Astrocyte (in vitro differentiated cells and primary cell): ENCODE results near the gene DLST. TPM values are rescaled to one million over a fixed set of nuclear protein-coding genes. Genes with fewer than 3 reads are reported as not detected.

ENCODE experiments used
- DNase-seq: peaks from one replicate; pipeline ENCODE4 v3.0.0-alpha.2; 2010; ENCODE audit warnings: low read depth
- FAIRE-seq: peaks from 2 replicates; lab custom pipeline; 2011; peaks lifted over from hg19 to GRCh38; lab: Jason Lieb, UNC
- H2AFZ ChIP-seq: 2 replicates; pipeline ENCODE4 v1.6.0; 2012; ENCODE audit warnings: low read depth, low read length, inconsistent platforms
- H3K27ac ChIP-seq: 2 replicates; pipeline ENCODE4 v1.5.1; 2011; ENCODE audit warnings: low read depth, low read length, inconsistent platforms
- H3K27me3 ChIP-seq: 2 replicates; pipeline ENCODE4 v1.6.0; 2011; ENCODE audit warnings: low read length, inconsistent platforms; ENCODE audit not compliant: insufficient read depth
- H3K36me3 ChIP-seq: 2 replicates; pipeline ENCODE4 v1.5.1; 2011; ENCODE audit warnings: low read length, inconsistent platforms; ENCODE audit not compliant: insufficient read depth
- H3K4me1 ChIP-seq: 2 replicates; pipeline ENCODE4 v1.5.1; 2011; ENCODE audit warnings: low read length, inconsistent platforms; ENCODE audit not compliant: insufficient read depth
- H3K4me2 ChIP-seq: 2 replicates; pipeline ENCODE4 v1.6.0; 2012; ENCODE audit warnings: low read length, inconsistent platforms
- H3K4me3 ChIP-seq: 2 replicates; pipeline ENCODE4 v1.5.1; 2011; ENCODE audit warnings: low read depth, mild to moderate bottlenecking, low read length, inconsistent platforms; ENCODE audit not compliant: insufficient read depth
- H3K79me2 ChIP-seq: 2 replicates; pipeline ENCODE4 v1.6.0; 2012; ENCODE audit warnings: mild to moderate bottlenecking, low read length, inconsistent platforms; ENCODE audit not compliant: insufficient read depth
- H3K9ac ChIP-seq: 2 replicates; pipeline ENCODE4 v1.6.0; 2012; ENCODE audit warnings: mild to moderate bottlenecking, low read length, inconsistent platforms
- H3K9me3 ChIP-seq: 2 replicates; pipeline ENCODE4 v1.5.1; 2012; ENCODE audit warnings: low read depth, mild to moderate bottlenecking, low read length, inconsistent platforms; ENCODE audit not compliant: insufficient read depth
- H4K20me1 ChIP-seq: 2 replicates; pipeline ENCODE4 v1.6.0; 2012; ENCODE audit warnings: low read length, inconsistent platforms; ENCODE audit not compliant: insufficient read depth
- H3K27ac Mint-ChIP-seq: one replicate; pipeline ENCODE4 v1.8.0; 2021; ENCODE audit warnings: mild to moderate bottlenecking, mixed read lengths; ENCODE audit not compliant: unreplicated experiment
- H3K27me3 Mint-ChIP-seq: one replicate; pipeline ENCODE4 v1.8.0; 2021; ENCODE audit warnings: low read depth, mixed read lengths; ENCODE audit not compliant: unreplicated experiment
- H3K36me3 Mint-ChIP-seq: one replicate; pipeline ENCODE4 v1.8.0; 2021; ENCODE audit warnings: low read depth, mixed read lengths; ENCODE audit not compliant: unreplicated experiment
- H3K4me1 Mint-ChIP-seq: one replicate; pipeline ENCODE4 v1.8.0; 2021; ENCODE audit warnings: low read depth, mixed read lengths; ENCODE audit not compliant: unreplicated experiment
- H3K4me3 Mint-ChIP-seq: one replicate; pipeline ENCODE4 v1.8.0; 2021; ENCODE audit warnings: mild to moderate bottlenecking, moderate library complexity, mixed read lengths; ENCODE audit not compliant: unreplicated experiment
- H3K9me3 Mint-ChIP-seq: one replicate; pipeline ENCODE4 v1.8.0; 2021; ENCODE audit warnings: mild to moderate bottlenecking, mixed read lengths; ENCODE audit not compliant: unreplicated experiment
- CTCF ChIP-seq: IDR thresholded peaks from 2 replicates; pipeline ENCODE4 v1.5.1; 2011; ENCODE audit warnings: low read depth, mild to moderate bottlenecking, inconsistent platforms, low read length, moderate library complexity; ENCODE audit not compliant: insufficient read depth
- EZH2 ChIP-seq: IDR thresholded peaks from 2 replicates; pipeline ENCODE4 v1.6.1; 2012; ENCODE audit warnings: mild to moderate bottlenecking, low read length, inconsistent platforms; ENCODE audit not compliant: insufficient read depth
- total RNA-seq: library from RNA; stranded (reverse); gene quantifications from 2 replicates; pipeline ENCODE4 v1.2.1, GENCODE V29; 2021

DLST gene
- total RNA-seq, 1 donor from 2014 or later, result 90.6 TPM

GRCh38 chr14:74846968-74847665 lies 34.6 kb upstream of the DLST start:
- H3K4me1 ChIP-seq, result peaks cover 5% of the 10 kb centered on the region
- no peak overlapping the region for H3K9ac ChIP-seq
- Mint-ChIP-seq H3K4me3 (no peak overlapping the region), H3K9me3 (no peaks in the 10 kb centered on the region), H3K27me3 (no peaks in the 10 kb centered on the region), H3K36me3 (no peaks in the 10 kb centered on the region), H3K27ac (no peak overlapping the region), H3K4me1 (peaks cover 16% of the 10 kb centered on the region)
- DNase-seq, result peak; percentile 67
- H2AFZ ChIP-seq, result no peak overlapping the region
- FAIRE-seq, result peak; percentile 26
- no peaks in the 10 kb centered on the region for H3K79me2 ChIP-seq
- H3K27ac ChIP-seq, result no peak overlapping the region
- H3K4me2 ChIP-seq, result peak overlapping the region; percentile 28
- H3K9me3 ChIP-seq, result no peaks in the 10 kb centered on the region
- TF ChIP-seq CTCF, result no peak
- no peak for TF ChIP-seq EZH2
- no peaks in the 10 kb centered on the region for H4K20me1 ChIP-seq
- no peak overlapping the region for H3K4me3 ChIP-seq
- H3K36me3 ChIP-seq, result peaks cover 1% of the 10 kb centered on the region
- H3K27me3 ChIP-seq, result no peaks in the 10 kb centered on the region

GRCh38 chr14:74848768-74849167 lies 32.9 kb upstream of the DLST start:
- DNase-seq (peak; percentile 20), FAIRE-seq (no peak)
- no peaks in the 10 kb centered on the region for H4K20me1 ChIP-seq
- Mint-ChIP-seq H3K36me3 (no peaks in the 10 kb centered on the region), H3K9me3 (no peaks in the 10 kb centered on the region), H3K27ac (no peak overlapping the region), H3K4me1 (peaks cover 20% of the 10 kb centered on the region), H3K27me3 (no peaks in the 10 kb centered on the region), H3K4me3 (no peak overlapping the region)
- no peak overlapping the region for H3K4me3 ChIP-seq
- H3K9me3 ChIP-seq, result no peaks in the 10 kb centered on the region
- H3K36me3 ChIP-seq, result no peaks in the 10 kb centered on the region
- peaks cover 12% of the 10 kb centered on the region for H3K4me1 ChIP-seq
- H3K9ac ChIP-seq, result no peak overlapping the region
- no peaks in the 10 kb centered on the region for H3K79me2 ChIP-seq
- H3K27me3 ChIP-seq, result no peaks in the 10 kb centered on the region
- H3K27ac ChIP-seq, result no peak overlapping the region
- no peak overlapping the region for H3K4me2 ChIP-seq
- TF ChIP-seq EZH2, result no peak
- no peak for TF ChIP-seq CTCF
- no peak overlapping the region for H2AFZ ChIP-seq

- no peak overlapping the region for H3K27ac ChIP-seq
- no peak overlapping the region for H3K9ac ChIP-seq
- no peaks in the 10 kb centered on the region for H3K9me3 Mint-ChIP-seq
- DNase-seq (peak; percentile 42), FAIRE-seq (no peak)
- H3K4me1 ChIP-seq, result peaks cover 6% of the 10 kb centered on the region
- no peaks in the 10 kb centered on the region for H3K27me3 Mint-ChIP-seq
- H3K4me2 ChIP-seq, result no peak overlapping the region
- H2AFZ ChIP-seq, result no peak overlapping the region
- no peaks in the 10 kb centered on the region for H3K36me3 ChIP-seq
- peaks cover 7% of the 10 kb centered on the region for H3K4me1 Mint-ChIP-seq
- no peaks in the 10 kb centered on the region for H3K9me3 ChIP-seq
- TF ChIP-seq CTCF, result no peak
- TF ChIP-seq EZH2, result no peak
- no peak overlapping the region for H3K27ac Mint-ChIP-seq
- peaks cover 2% of the 10 kb centered on the region for H3K36me3 Mint-ChIP-seq
- no peaks in the 10 kb centered on the region for H3K79me2 ChIP-seq
- no peaks in the 10 kb centered on the region for H4K20me1 ChIP-seq
- H3K4me3 Mint-ChIP-seq, result no peak overlapping the region
- no peak overlapping the region for H3K4me3 ChIP-seq
- H3K27me3 ChIP-seq, result no peaks in the 10 kb centered on the region
Observed at GRCh38 chr14:74852922-74853530, 28.7 kb upstream of the DLST start.
